GM18951 (cell line): ENCODE data around the gene NFIC.
"Not testable (repeated sequence)": the region's sequence is repeated elsewhere in the genome, so short reads cannot be mapped to it uniquely, and the experiment has no call there.

Experiments
- POLR2A ChIP-seq: IDR thresholded peaks from 4 replicates; pipeline ENCODE4 v1.6.1; 2011; ENCODE audit warnings: mild to moderate bottlenecking; ENCODE audit not compliant: insufficient read length, insufficient read depth; ENCODE audit errors: extremely low read depth
- in situ Hi-C: fragments of 300-500 bp; cut with MboI; formaldehyde crosslinking; loops from one replicate; pipeline ENCODE4 v1.12.0; 2022; ENCODE audit warnings: low sequenced_read_pairs, mixed read lengths, inconsistent platforms; ENCODE audit not compliant: unreplicated experiment

The NFIC gene

GRCh38 chr19:3398114-3398899, 31.9 kb downstream of the NFIC start:
- in situ Hi-C loops = no loop called here

GRCh38 chr19:3398900-3399278, 32.5 kb downstream of the NFIC start:
- in situ Hi-C loops = no loop called here
- no peak for TF ChIP-seq POLR2A

More at GRCh38 chr19:3398114-3398899, 31.9 kb downstream of the NFIC start:
- no peak for TF ChIP-seq POLR2A

DNA sequence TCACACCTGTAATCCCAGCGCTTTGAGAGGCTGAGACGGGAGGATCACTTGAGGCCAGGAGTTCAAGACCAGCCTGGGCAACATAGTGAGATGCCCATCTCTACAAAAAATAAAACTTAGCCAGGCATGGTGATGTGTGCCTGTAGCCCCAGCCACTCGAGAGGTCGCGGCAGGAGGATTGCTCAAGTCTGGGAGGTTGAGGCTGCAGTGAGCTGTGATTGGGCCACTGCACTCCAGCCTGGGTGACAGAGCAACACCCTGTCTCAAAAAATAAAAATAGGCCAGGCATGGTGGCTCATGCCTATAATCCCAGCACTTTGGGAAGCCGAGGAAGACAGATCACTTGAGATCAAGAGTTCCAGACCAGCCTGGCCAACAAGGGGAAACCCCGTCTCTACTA, 32.9 kb downstream of the NFIC start:
- in situ Hi-C loops = not testable (repeated sequence)

DNA sequence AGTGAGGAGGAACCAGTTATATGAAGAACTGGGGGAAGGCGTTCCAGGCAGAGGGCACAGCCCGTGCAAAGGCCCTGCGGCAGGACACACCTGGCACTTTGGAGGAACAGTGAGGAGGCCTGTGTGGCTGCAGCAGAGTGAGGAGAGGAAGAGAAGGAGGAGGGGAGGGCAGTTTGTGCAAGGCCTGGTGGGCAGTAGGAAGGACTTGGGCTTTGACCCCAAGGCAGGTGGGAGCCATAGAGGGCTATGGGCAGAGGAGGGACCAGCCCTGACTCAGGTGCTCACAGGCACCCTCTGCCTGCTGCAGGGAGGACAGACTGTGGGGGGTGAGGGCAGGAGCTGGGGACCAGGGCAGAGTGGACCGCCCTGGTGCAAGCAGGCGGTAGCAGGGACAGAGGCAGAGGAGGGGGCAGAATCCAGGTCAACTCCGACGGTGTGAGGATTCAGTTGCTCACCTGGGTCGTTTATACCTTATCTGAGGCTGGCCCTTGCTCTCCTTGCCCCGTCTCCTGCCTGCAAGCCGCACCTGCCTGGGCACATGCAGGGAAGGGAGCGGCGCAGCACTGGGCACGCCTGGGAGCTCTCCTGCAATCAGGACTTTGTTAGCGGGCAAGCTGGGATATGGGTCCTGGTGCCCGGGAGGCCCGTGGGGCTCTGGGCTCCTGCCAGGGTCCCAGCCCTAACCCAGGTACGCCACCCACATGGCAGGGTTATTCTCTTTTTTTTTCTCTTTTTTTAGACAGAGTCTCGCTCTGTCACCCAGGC, 34.8 kb downstream of the NFIC start:
- in situ Hi-C loops = no loop called here
- TF ChIP-seq POLR2A = no peak

GRCh38 chr19:3402631-3403443, 36.5 kb downstream of the NFIC start:
- no peak for TF ChIP-seq POLR2A
- in situ Hi-C loops = no loop called here

DNA sequence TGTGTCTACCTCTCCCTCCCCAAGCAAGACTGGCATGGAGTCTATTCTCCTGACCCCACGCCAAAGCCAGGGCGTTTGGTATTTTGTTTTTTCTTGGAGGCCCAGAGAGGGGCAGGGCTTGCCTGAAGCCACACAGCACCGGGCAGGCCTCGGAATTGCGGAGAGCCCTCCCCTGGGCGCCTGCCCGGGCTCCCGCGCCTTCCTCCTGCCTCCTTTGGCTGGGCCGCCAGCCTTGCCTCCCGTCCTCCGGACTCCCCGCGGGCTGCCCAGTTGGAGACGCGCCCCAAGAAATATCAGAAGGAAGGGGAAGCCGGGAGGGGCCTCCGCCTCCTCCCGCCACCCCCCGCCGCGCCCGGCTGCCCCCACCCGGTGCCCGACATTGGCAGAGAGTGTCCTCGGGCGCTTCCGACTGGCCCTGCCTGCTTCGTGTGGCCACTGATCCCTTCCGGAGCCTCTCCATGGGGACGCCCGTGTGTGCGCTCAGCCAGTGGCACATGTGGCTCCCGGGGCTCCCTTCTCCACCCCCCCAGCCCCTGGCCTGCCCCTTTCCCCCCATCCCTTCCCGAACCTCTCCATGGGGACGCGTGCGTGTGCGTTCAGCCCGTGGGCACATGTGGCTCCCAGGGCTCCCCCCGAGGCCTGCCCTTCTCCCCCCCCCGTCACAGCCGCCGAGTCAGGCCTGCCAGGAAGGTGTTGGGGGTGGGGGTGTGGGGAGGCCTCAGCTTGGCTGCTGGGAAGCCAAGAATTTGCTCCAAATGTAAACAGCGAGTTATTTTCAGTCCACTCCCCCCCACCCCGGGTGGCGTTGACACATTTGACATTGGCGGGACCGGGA, 37.3 kb downstream of the NFIC start:
- TF ChIP-seq POLR2A = no peak
- in situ Hi-C loops = no loop called here

DNA sequence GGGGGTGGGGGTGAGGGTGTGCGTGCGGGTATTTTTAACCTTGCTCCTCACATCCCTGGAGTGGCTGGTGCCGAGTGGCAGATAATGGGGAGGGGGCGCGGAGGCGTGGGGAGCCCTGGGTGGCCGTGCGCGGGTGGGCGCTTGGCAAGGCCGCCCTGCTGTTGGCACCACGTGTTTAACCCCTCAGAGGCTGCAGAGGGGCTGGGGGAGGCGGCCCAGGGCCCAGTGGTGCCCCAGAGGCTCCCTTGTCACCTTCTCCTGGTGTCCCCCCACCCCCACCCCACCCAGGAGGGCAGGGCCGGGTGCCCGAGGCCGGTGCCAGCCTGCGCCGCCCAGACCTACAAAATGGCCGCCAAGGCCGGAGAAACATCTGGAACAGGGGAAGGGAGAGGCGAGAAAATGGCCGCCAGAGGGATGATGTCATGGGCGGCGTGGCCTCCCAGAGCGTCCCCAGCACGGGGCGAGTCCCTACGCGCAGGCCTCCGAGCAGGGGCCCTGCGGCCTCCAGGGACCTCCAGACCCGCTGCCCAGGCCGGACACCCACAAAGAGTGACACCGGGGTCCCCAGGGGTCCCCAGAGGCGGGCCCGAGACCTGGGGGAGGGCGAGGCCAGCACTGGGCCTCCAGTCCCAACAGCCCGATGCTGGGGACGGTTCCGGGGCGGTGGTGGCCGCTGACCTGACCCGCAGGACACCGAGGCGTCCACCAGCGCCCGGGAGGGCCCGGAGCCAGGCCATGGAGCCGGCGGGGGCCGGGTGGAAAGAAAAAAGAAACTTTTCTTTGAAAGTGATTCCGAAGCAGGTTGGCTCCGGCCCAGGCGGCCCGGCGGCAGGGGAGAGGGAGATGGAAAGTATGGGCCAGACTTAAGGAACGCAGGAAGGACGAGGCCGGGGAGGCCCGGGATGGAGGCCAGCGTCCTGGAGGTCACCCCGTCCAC, 38.2 kb downstream of the NFIC start:
- in situ Hi-C loops = no loop called here
- no peak for TF ChIP-seq POLR2A

DNA sequence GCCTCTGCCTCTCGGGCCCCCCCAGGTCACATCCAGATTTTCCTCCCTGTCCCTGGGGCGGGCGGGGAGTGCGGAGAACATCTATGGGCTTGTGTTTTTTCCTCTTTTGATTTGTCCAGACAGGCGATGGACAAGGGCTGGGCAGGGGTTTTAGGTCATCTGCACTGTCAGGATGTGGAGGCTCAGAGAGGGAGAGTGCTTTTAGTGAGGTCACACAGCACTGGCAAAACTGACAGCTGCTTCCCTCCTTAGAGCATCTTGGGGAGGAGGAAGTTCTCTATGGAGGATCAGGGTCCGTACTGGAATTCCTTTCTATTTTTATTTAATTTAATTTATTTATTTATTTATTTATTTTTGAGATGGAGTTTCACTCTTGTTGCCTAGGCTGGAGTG, 38.9 kb downstream of the NFIC start:
- in situ Hi-C loops = no loop called here
- no peak for TF ChIP-seq POLR2A

DNA sequence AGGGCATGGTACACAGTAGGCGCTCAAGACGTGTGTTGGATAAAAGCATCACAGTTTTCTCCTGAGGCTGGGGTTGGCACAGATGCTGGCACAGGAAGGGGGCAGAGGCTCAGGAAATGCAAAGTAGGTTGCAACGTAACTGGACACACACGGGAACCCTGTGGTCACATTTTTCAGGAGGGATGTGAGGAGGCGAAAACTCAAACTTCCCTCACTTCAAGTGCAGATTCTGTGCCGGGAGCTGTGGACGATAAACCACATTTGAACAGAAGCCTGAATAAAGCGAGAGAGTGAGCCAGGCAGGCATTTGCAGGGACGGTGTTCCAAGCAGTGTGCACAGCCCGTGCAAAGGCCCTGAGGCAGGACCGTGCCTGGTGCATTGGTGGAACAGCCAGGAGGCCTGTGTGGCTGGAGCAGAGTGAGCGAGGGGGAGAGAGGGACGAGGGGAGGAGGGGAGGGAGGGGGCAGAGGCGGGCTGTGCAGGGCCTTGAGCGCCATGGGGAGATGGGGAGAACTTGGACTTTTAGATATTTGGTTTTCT, 40.3 kb downstream of the NFIC start:
- in situ Hi-C loops = no loop called here
- no peak for TF ChIP-seq POLR2A

DNA sequence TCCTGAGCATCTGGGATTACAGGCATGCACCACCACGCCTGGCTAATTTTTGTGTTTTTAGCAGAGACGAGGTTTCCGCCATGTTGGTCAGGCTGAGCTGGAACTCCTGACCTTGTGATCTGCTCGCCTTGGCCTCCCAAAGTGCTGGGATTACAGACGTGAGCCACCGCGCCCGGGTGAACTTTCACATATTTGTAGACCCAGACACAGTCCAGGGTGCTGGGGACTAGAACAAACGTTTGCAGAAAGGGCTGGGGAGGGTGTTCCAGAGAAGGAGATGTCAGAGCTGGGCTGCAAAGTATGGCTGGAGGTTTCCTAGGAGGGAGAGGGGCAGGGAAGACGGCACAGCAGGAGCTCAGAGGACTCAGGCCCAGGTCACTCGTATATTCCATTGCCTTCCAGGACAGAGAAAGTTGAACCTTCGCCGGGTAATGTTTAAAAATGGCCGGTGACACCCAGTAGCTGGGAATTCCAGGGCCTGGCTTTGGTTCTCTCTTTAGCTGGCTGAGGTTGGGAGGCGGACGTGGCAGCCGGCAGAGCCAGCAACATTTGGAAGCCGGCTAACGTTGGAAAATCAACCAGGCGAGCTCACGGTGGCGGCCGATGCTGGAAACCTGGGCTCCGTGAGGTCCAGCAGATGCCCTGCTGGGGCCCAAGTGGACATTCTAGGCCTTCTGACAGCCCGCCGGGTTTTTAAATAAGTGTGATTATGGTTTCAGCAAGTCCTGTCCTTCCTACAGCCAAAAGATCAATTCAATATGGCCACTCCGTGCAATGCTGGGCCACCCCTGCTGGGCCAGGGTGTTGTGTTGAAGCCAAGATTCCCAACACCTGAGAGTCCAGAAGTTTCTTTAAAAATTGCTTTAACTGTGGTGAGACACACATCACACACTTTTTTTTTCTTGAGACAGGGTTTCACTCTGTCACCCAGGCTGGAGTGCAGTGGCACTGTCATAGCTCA, 41.5 kb downstream of the NFIC start:
- no peak for TF ChIP-seq POLR2A
- in situ Hi-C loops = no loop called here

GRCh38 chr19:3408996-3409345, 42.6 kb downstream of the NFIC start:
- in situ Hi-C loops = no loop called here
- TF ChIP-seq POLR2A = no peak
